AG09309 (cell line): ENCODE results near the gene SEMA5A.

Experiments
- DNase-seq: peaks from one replicate; pipeline ENCODE4 v3.0.0-alpha.2; 2010; ENCODE audit warnings: low read depth
- H3K4me3 ChIP-seq: 2 replicates; pipeline ENCODE4 v1.5.1; 2011; ENCODE audit warnings: mild to moderate bottlenecking, low read depth, low read length, moderate library complexity; ENCODE audit not compliant: control insufficient read depth
- TF ChIP-seq, protein P1 (sequence below): IDR thresholded peaks from 2 replicates; pipeline ENCODE4 v1.5.1; 2011; ENCODE audit warnings: mild to moderate bottlenecking, low read depth, low read length, inconsistent platforms; ENCODE audit not compliant: insufficient read depth, control insufficient read depth; ENCODE audit errors: missing control alignments

Gene SEMA5A

GRCh38 chr5:9125852-9126251 is 420.0 kb downstream of the SEMA5A start:
- no peak overlapping the region for H3K4me3 ChIP-seq
- TF ChIP-seq, protein P1, sequence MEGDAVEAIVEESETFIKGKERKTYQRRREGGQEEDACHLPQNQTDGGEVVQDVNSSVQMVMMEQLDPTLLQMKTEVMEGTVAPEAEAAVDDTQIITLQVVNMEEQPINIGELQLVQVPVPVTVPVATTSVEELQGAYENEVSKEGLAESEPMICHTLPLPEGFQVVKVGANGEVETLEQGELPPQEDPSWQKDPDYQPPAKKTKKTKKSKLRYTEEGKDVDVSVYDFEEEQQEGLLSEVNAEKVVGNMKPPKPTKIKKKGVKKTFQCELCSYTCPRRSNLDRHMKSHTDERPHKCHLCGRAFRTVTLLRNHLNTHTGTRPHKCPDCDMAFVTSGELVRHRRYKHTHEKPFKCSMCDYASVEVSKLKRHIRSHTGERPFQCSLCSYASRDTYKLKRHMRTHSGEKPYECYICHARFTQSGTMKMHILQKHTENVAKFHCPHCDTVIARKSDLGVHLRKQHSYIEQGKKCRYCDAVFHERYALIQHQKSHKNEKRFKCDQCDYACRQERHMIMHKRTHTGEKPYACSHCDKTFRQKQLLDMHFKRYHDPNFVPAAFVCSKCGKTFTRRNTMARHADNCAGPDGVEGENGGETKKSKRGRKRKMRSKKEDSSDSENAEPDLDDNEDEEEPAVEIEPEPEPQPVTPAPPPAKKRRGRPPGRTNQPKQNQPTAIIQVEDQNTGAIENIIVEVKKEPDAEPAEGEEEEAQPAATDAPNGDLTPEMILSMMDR: no peak
- DNase-seq: no peak

- TF ChIP-seq, protein P1: no peak
- no peak for DNase-seq
- H3K4me3 ChIP-seq: no peak overlapping the region
Measured at GRCh38 chr5:9124838-9125237, 421.0 kb downstream of the SEMA5A start.

GRCh38 chr5:9124071-9124470 is 421.8 kb downstream of the SEMA5A start:
- TF ChIP-seq, protein P1: no peak
- no peak overlapping the region for H3K4me3 ChIP-seq
- DNase-seq: no peak

DNA sequence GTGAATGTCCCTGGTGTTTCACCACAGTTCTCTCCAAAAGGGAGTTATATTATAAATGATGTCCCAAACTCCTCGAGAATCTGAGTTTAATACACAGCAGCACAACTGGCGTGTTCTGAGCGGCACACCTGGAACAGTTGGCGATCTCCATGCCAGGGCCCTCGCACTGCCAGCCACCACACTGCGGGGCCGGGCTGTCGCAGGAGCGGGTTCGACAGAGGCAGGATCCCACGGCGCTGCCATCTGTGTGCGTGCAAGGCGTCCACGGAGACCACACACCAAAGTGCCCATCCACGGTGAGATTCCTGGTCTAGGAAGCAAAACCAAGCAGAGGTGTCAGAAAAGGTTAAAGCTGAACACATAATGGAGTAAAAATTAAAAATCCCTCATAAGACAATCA is 423.3 kb downstream of the SEMA5A start:
- DNase-seq: no peak

DNA sequence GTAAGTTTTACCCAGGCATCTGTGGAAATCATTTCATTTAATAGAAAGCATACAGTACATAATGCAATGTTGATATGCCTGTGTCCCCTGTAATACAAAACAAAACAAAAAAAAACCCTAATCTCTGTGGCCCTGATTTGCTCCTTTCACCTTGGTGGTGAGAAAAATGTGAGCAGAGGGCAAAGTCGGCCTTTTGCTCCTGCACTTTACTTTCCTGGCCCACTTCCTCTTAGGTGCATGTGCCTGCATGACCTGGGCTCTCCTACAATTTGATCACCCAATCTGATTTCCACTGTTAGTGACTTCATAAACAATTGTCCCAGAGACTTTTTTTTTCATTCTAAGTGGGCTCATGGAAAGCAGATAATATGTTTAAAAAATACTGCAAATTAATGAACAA is 424.3 kb downstream of the SEMA5A start:
- TF ChIP-seq, protein P1: no peak
- H3K4me3 ChIP-seq: no peak overlapping the region
- DNase-seq: no peak

More for the DNA sequence above, 423.3 kb downstream of the SEMA5A start:
- TF ChIP-seq, protein P1: no peak
- H3K4me3 ChIP-seq: no peak overlapping the region

DNA sequence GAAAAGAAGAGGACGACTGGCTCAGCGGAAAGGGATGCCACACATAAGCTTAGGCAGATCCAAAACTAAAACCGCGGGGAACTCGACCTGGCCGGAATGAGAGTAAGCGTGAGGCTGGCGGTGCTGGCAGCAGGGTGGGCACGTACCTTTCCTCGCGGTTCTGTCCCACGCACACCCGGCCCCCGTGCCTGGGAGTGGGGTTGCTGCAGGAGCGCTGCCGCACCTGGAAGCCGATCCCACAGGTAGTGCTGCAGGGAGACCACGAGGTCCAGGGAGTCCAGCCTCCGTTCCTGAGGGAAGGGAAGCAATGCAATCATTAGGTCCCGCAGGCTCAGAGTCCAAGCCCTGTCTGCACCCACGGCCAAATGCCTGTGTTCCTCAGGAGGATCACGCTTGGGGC is 427.0 kb downstream of the SEMA5A start:
- TF ChIP-seq, protein P1: no peak
- no peak for DNase-seq
- H3K4me3 ChIP-seq: no peak overlapping the region

DNA sequence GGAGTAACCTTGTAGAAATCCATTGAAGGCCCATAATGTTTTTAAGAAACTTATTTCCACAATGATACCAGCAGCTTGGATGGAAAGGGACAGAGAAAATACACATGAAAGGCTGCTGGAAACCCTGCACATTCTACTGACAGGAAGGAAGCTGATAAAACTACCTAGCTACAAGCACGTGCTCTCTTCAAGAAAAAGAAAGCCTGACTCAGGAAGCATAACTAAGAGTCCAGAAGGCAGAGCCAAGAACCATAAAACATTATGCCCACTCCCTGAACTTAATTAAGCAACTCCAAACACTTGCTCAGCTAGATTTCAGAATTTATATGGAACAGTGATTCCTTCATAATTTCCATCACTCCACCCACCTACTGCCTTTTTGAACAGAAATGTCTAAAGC is 430.8 kb downstream of the SEMA5A start:
- DNase-seq: no peak
- no peak overlapping the region for H3K4me3 ChIP-seq
- TF ChIP-seq, protein P1: no peak
